HG02981 (cell line): ENCODE results near the gene OSBPL10.
A peak's percentile ranks its signal among the peaks of the same experiment; 100 is the strongest.

Source experiments
- ATAC-seq: cut with Tn5 transposase; IDR thresholded peaks from one replicate; pipeline ENCODE4 v1.9.1; 2021; ENCODE audit warnings: mild to moderate bottlenecking, moderate library complexity; ENCODE audit not compliant: unreplicated experiment

OSBPL10 gene

DNA sequence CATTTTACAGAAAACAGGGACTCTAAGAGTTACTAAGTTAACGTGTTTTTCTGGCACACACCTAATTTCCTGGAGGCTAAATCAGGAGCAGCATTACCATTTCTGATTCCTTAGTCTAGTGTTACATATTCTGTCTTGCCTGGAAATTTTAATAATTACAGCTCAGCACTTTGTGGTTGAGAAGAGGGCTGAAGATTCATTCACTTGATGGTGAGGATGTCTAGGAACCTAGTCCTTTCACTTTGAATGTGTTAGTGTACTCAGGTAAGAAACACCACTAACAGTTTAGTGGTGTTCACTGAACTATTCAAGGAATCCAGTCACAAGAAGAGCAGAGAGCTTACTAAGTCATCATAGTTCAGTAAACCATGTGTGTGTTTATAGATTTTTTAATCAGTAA is 345.5 kb downstream of the OSBPL10 start:
- peak; percentile 45 for ATAC-seq

DNA sequence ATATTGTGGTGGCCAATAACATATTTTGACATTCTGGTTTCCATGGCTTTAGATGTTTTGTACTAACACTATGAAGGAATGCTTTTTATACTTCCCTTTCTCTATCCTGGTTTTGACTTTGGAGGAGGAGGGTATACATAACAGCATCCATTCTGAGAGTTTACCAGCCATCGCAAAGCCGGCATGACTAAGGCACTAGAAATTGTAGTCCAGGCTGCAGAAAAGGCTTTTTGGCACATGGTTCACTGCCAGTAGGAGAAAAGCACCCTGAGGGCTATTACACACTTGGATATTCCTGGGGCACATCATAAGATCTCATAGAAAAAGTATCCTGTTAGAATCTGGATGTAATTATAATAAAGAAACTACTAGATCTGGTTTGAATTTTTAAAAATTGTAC is 346.6 kb downstream of the OSBPL10 start:
- no peak for ATAC-seq

DNA sequence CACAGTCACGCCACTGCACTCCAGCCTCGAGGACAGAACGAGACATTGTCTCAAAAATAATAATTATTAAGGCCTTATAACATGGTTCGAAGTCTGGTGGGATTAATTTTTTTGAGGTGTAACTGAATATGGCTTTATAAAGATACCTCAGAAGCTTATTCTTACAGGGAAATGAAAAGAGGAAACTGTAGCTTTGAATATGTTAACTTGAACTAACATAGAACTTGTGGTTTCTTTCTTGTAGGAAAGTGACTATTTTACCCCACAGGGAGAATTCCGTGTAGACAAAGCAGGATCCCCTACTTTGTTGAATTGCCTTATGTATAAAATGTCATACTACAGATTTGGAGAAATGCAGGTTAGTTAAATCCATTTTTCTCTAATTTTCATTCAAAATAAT is 352.0 kb downstream of the OSBPL10 start:
- no peak for ATAC-seq

DNA sequence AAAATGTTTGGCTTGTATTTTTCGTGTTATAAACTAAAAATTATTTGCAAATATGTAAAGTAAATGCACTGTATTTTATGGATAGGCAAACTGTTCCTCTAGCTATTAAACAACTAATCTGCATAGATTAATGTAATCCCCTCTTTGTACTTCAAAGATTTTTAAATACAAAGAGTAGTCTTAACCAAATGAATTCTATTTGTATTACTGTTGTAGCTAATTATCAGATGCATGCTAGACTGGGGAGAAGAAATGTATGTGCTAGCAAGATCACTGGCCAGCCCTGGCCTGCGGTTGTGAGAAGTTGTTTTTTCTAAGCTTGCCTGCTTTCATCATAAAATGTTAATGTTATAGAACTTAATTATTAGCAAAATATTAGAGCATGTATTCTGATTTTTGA is 355.7 kb downstream of the OSBPL10 start:
- ATAC-seq = no peak

DNA sequence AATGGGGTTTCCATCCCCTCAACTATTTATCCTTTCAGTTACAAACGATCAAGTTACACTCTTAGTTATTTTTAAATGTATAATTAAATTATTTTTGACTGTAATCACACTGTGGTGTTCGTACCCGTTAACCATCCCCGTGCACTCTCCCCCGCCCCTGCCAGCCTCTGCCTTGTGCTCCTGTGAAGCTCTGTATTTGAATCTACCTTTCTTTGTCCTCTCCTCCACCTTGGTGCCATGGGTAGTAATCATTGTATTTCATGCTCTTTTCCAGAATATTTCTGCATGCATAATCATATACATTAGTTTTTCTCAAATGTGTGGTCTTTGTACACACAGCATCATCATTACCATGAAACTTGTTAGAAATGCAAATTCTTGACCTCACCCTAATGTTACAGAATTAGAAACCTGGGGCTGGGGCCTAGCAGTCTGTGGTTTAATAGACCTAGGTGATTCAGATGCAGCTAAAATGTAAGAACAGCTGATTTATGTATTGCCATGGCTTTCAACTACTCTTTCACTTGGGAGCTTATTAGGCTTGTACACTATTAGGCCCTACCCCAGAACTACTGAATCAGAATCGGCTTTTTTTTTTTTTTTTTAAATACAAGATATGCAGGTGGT is 356.9 kb downstream of the OSBPL10 start:
- ATAC-seq = peak; percentile 41

DNA sequence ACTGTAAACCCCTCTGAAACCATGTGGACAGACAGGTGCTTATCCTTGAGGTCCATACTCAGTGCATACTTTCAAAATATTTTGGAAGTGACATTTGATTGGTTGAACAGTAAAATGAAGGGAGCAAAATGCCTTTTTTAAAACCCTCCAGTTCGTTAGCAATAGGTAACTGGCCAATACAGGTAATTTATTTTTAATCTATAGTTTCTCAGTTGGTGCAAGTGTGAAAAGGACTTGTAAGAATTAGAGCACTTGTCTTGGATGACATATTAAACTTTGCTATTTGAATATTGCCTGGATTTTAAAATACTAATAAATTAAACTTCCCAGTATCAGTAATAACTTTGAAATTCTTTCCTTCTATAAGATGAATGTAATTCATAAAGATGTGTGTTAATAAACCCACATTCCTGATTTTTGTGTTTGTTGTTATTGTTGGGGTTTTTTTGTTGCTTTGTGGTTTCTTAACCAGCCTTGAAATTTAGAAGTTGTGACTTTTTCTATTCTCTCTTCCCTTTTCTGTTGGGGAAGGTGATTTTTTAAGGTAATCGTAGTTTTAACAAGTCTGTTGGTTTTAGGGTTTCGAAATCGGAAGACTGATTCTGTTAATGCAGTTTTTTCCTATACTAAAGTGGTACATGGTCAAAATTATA is 358.3 kb downstream of the OSBPL10 start:
- ATAC-seq = no peak

DNA sequence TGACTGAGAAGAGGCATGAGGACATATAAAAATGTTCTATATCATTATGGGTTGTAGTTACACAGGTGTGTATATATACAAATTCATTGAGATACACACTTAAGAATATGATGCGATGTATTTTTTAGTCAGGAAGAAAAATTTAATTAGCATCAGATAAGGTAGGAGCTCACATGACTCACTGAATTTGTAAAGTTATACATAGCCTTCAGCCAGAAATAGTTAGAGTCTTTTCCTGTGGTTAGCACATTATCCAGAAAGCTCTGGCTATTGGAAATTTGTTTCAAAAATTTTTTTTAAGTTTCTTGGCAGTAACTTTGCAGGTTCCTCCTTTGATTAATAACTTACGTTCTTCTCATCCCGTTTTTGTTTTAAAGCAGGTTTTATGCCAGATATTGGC is 359.7 kb downstream of the OSBPL10 start:
- ATAC-seq = no peak

DNA sequence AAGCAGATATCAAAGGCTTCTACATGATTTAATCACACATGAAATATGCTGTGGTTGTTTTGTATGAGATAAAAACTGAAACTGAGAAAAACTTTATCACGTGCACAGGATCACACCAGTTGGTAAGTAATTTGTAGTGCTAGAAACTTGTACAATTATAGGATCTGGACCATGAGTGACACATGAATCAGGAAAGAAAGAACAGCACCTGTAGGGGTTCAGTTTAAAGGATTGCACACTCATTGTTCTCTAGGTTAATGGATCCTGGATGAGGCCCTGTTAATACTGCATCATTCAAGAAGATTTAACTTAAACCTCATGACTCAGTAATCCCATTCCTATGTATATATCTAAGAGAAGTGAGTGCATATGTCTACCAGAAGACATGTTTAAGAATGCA is 360.4 kb downstream of the OSBPL10 start:
- ATAC-seq = peak; percentile 49

DNA sequence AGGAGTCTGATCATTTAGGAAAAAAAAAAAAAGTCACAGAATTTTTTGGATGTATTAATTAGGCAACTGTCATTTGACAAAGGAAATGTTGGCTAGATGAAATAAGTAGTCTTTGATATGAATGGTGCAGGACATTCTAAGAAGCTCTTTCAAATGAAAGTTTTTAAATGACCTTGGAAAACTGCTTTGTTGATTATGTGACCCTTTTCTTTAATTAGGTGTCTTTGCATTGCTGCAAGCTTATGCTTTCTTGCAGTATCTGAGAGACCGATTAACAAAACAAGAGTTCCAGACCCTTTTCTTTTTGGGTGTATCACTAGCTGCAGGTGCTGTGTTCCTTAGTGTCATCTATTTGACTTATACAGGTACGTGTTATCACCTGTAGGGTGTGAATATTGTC is 364.4 kb downstream of the OSBPL10 start:
- ATAC-seq = no peak

DNA sequence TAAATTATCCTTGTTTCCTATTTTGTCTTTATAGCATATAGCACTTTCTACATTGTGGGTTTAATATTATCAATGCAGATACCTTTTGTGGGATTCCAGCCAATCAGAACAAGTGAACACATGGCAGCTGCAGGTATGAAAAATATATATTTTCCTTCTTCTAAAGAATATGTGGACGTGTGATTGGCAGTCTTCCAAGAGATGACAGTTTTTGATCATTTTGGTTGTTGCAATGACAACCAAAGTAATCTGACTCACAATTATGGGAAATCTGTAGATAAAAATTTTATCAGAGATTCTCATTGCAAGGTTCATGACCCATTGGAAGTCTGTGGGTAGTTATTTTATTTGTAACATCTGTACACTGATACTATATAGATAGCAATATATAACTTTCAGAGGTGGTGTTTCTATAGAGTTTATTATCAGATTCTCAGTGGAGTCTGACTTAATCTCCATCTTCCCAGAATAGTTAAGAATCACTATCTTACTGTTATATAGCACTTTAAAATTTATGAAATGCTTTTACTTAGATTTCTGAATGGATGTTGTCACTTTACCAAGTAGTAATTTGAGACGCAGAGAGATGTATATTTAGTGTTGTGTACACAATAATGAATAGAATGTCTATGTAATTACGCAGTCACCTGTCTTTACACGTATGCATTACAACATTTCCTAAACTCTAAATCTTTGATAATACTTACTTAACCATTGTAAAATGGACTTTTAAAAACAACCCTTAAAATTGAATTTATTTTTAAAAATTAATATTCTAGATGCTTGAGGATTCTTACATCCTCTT is 365.8 kb downstream of the OSBPL10 start:
- no peak for ATAC-seq

DNA sequence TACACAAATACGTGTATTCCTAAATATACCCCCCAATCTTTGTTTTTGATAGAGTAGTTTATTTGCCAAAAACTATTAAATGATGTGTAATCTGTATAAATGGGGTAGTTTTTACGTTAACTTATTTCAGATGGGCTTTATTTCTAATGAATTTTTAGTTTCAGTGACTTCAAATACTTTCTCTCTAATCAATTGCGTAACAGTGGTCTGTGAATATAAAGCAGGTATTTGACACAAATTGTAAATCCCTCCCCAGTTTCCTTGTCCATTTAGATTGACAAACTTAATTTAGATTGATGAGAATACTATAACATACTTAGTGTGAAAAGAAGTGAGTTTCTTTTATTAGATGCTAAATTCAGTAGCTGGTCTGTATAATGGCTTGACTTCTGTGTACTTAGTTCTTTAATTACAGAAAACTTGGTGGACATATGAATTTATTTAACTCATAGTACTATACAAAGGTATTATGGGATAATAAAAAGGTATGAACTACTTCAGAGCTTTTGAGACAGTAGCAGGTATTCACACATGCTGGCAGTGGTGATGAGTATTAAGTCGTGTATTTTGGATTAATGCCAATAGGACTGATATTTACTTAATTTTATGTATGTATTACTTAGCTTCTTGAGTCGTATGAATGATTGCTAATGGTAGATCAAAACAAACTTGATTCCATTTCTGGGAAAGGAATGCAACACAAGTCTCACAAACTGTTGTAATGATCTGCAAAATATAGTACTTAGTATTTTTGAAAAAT is 366.7 kb downstream of the OSBPL10 start:
- no peak for ATAC-seq

DNA sequence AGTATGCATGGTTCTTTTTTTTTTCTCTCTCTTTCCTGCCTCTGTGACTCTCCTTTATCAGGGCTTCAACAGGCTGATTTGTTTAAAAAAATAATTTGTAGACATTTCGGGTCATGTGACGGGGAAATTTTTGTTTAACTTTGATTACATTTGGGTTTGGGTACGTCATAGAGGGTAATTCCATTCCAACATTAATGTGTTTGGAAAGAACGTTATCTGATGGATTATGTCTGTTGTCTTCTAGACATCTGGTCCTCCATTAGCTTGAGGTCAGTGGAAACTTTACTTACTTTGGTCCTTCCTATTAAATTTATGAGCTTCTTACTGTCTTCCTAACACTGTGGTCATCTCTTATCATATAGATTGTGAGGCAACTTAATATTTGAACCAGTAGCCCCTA is 367.4 kb downstream of the OSBPL10 start:
- ATAC-seq = no peak

DNA sequence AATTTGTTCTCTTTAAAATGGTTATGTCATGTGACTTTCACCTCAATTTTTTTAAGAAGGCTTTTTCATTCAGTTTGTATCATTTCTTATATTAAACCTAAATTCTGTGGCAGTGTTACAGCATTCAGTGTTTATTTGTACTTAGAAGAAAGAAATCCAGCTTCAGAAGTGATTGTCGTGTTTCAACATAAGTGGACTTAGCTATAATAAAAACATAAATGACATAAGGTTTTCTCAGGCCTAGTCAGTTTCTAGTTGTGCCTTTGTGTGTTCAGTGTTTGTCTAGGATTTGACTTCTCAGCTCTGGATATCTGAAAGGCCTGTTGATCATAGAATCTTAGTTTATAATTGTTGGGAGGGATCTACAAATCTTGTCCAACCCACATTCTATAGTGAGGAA is 367.9 kb downstream of the OSBPL10 start:
- no peak for ATAC-seq
